ENCODE measurements around the gene ABT1.

The ABT1 gene

GRCh38 chr6:26607434-26608230, 10.9 kb downstream of the ABT1 start:
- DNase-seq = peak; percentile 74

- DNase-seq = no peak
These were observed 12.7 kb downstream of the ABT1 start for GRCh38 chr6:26609463-26609862.

GRCh38 chr6:26611599-26611998, 14.8 kb downstream of the ABT1 start:
- DNase-seq = no peak

- DNase-seq = no peak
These were observed 16.4 kb downstream of the ABT1 start for GRCh38 chr6:26613201-26613600.

- DNase-seq = no peak
These were observed 17.2 kb downstream of the ABT1 start for GRCh38 chr6:26613689-26614683.

- DNase-seq = no peak
These were observed 26.6 kb downstream of the ABT1 start for GRCh38 chr6:26623339-26623859.

GRCh38 chr6:26624557-26624956, 27.8 kb downstream of the ABT1 start:
- no peak for DNase-seq

GRCh38 chr6:26627843-26628242, 31.1 kb downstream of the ABT1 start:
- DNase-seq = no peak

- no peak for DNase-seq
These were observed 32.6 kb downstream of the ABT1 start for GRCh38 chr6:26629359-26629758.

- DNase-seq = no peak
These were observed 44.1 kb downstream of the ABT1 start for GRCh38 chr6:26640806-26641205.

- no peak for DNase-seq
These were observed 49.3 kb downstream of the ABT1 start for GRCh38 chr6:26646074-26646473.

Measured in NCI-H1105 (cell line).